Gastroesophageal sphincter (tissue), 3 donors: Measurements from ENCODE around the gene PIK3C2A.
"Not testable (repeated sequence)": the region's sequence is repeated elsewhere in the genome, so short reads cannot be mapped to it uniquely, and the experiment has no call there.

Source experiments
- CTCF ChIP-seq, 4 experiments: fragments of 200-600 bp in 2 of 4; fragments of 450-650 bp in 2 of 4; sonication (generic) in 1 of 4; IDR thresholded peaks; one replicate each; pipeline ENCODE4 v1.5.1; 2017 to 2019; ENCODE audit warnings: antibody characterized with exemption in 4 of 4, mild to moderate bottlenecking in 2 of 4, moderate library complexity in 2 of 4
- EP300 ChIP-seq: sonication (generic); formaldehyde crosslinking; IDR thresholded peaks from one replicate; pipeline ENCODE4 v1.6.1; 2017; ENCODE audit warnings: antibody characterized with exemption, mild to moderate bottlenecking
- POLR2A ChIP-seq, 2 donors: fragments of 450-650 bp; IDR thresholded peaks; one replicate each; pipeline ENCODE4 v1.6.1; 2017; ENCODE audit warnings: antibody characterized with exemption in 2 of 2, mild to moderate bottlenecking in 2 of 2, moderate library complexity in 1 of 2
- POLR2AphosphoS5 ChIP-seq: sonication (generic); formaldehyde crosslinking; IDR thresholded peaks from one replicate; pipeline ENCODE4 v1.6.1; 2017; ENCODE audit warnings: antibody characterized with exemption

- not testable (repeated sequence) for TF ChIP-seq CTCF (IDR thresholded peaks at IDR 0.05); POLR2A (IDR thresholded peaks at IDR 0.05); POLR2AphosphoS5; EP300
Observed at GRCh38 chr11:17239927-17240326, 32.1 kb upstream of the PIK3C2A start.
